Measurements from ENCODE around the gene TPGS2.

TPGS2 gene

DNA sequence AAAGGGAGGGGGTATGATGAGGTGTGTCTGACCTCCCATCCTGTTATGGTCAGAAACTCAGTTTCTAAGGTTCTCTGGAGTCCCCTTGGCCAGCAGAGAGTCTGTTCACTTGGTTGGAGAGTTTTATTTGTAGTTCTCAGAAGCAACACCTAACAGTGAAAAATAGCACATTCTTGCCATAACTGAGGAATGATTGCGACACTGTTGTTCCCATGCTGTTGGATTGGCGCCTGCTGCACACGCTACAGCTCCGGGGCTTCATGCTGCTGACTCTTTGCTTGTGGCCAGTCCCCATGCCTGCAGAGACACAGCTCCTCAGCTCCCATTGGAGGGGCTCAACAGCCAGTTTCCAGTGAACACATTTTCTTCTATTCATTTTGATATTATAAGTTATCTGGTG lies 42.1 kb downstream of the TPGS2 start:
- H3K27ac ChIP-seq (ENCODE audit: low read depth in 2 of 2, low read length in 2 of 2), result no peak overlapping the region
- H3K4me3 ChIP-seq (ENCODE audit: low read length in 2 of 2), result no peak overlapping the region

GRCh38 chr18:36783792-36784191 lies 45.0 kb downstream of the TPGS2 start:
- H3K4me1 ChIP-seq (ENCODE audit: control insufficient read depth in 2 of 2, insufficient read depth in 2 of 2, low read length in 2 of 2), result no peaks in the 10 kb centered on the region
- H3K4me3 ChIP-seq (ENCODE audit: low read length in 2 of 2), result no peak overlapping the region
- no peak overlapping the region for H3K27ac ChIP-seq (ENCODE audit: low read depth in 2 of 2, low read length in 2 of 2)
- peaks cover 2 to 7% of the 10 kb centered on the region in 2 donors for H3K36me3 ChIP-seq (ENCODE audit: control insufficient read depth in 2 of 2, insufficient read depth in 2 of 2, low read length in 2 of 2)
- no peaks in the 10 kb centered on the region for H3K9me3 ChIP-seq (ENCODE audit: control insufficient read depth in 2 of 2, low read length in 2 of 2)
- no peak overlapping the region for H3K9ac ChIP-seq (ENCODE audit: low read depth in 1 of 2, low read length in 2 of 2)
- H3K27me3 ChIP-seq (ENCODE audit: control insufficient read depth in 2 of 2, insufficient read depth in 2 of 2, low read length in 2 of 2), result no peaks in the 10 kb centered on the region

More for the DNA sequence above, 42.1 kb downstream of the TPGS2 start:
- Histone ChIP-seq H3K36me3 (ENCODE audit: control insufficient read depth in 2 of 2, insufficient read depth in 2 of 2, low read length in 2 of 2) (peaks cover 7 to 15% of the 10 kb centered on the region in 2 donors), H3K27me3 (ENCODE audit: control insufficient read depth in 2 of 2, insufficient read depth in 2 of 2, low read length in 2 of 2) (no peaks in the 10 kb centered on the region), H3K4me1 (ENCODE audit: control insufficient read depth in 2 of 2, insufficient read depth in 2 of 2, low read length in 2 of 2) (no peaks in the 10 kb centered on the region), H3K9ac (ENCODE audit: low read depth in 1 of 2, low read length in 2 of 2) (no peak overlapping the region), H3K9me3 (ENCODE audit: control insufficient read depth in 2 of 2, low read length in 2 of 2) (no peaks in the 10 kb centered on the region)

GRCh38 chr18:36782710-36783109 lies 46.1 kb downstream of the TPGS2 start:
- Histone ChIP-seq H3K4me1 (ENCODE audit: control insufficient read depth in 2 of 2, insufficient read depth in 2 of 2, low read length in 2 of 2) (no peaks in the 10 kb centered on the region), H3K36me3 (ENCODE audit: control insufficient read depth in 2 of 2, insufficient read depth in 2 of 2, low read length in 2 of 2) (peaks cover 2 to 7% of the 10 kb centered on the region in 2 donors), H3K4me3 (ENCODE audit: low read length in 2 of 2) (no peak overlapping the region), H3K9me3 (ENCODE audit: control insufficient read depth in 2 of 2, low read length in 2 of 2) (no peaks in the 10 kb centered on the region), H3K27me3 (ENCODE audit: control insufficient read depth in 2 of 2, insufficient read depth in 2 of 2, low read length in 2 of 2) (no peaks in the 10 kb centered on the region), H3K27ac (ENCODE audit: low read depth in 2 of 2, low read length in 2 of 2) (no peak overlapping the region), H3K9ac (ENCODE audit: low read depth in 1 of 2, low read length in 2 of 2) (no peak overlapping the region)

- Histone ChIP-seq H3K4me3 (ENCODE audit: low read length in 2 of 2) (no peak overlapping the region), H3K4me1 (ENCODE audit: control insufficient read depth in 2 of 2, insufficient read depth in 2 of 2, low read length in 2 of 2) (no peaks in the 10 kb centered on the region), H3K36me3 (ENCODE audit: control insufficient read depth in 2 of 2, insufficient read depth in 2 of 2, low read length in 2 of 2) (peaks cover 2 to 7% of the 10 kb centered on the region in 2 donors), H3K9me3 (ENCODE audit: control insufficient read depth in 2 of 2, low read length in 2 of 2) (no peaks in the 10 kb centered on the region), H3K27me3 (ENCODE audit: control insufficient read depth in 2 of 2, insufficient read depth in 2 of 2, low read length in 2 of 2) (no peaks in the 10 kb centered on the region), H3K9ac (ENCODE audit: low read depth in 1 of 2, low read length in 2 of 2) (no peak overlapping the region), H3K27ac (ENCODE audit: low read depth in 2 of 2, low read length in 2 of 2) (no peak overlapping the region)
Measured at GRCh38 chr18:36780748-36781147, 48.1 kb downstream of the TPGS2 start.

GRCh38 chr18:36777566-36777965 lies 51.2 kb downstream of the TPGS2 start:
- Histone ChIP-seq H3K27me3 (ENCODE audit: control insufficient read depth in 2 of 2, insufficient read depth in 2 of 2, low read length in 2 of 2) (no peaks in the 10 kb centered on the region), H3K4me1 (ENCODE audit: control insufficient read depth in 2 of 2, insufficient read depth in 2 of 2, low read length in 2 of 2) (no peaks in the 10 kb centered on the region), H3K4me3 (ENCODE audit: low read length in 2 of 2) (no peak overlapping the region), H3K27ac (ENCODE audit: low read depth in 2 of 2, low read length in 2 of 2) (no peak overlapping the region), H3K9me3 (ENCODE audit: control insufficient read depth in 2 of 2, low read length in 2 of 2) (no peaks in the 10 kb centered on the region), H3K36me3 (ENCODE audit: control insufficient read depth in 2 of 2, insufficient read depth in 2 of 2, low read length in 2 of 2) (peaks cover 2 to 7% of the 10 kb centered on the region in 2 donors), H3K9ac (ENCODE audit: low read depth in 1 of 2, low read length in 2 of 2) (no peak overlapping the region)

- Histone ChIP-seq H3K9ac (ENCODE audit: low read depth in 1 of 2, low read length in 2 of 2) (no peak overlapping the region), H3K9me3 (ENCODE audit: control insufficient read depth in 2 of 2, low read length in 2 of 2) (no peaks in the 10 kb centered on the region), H3K4me1 (ENCODE audit: control insufficient read depth in 2 of 2, insufficient read depth in 2 of 2, low read length in 2 of 2) (no peaks in the 10 kb centered on the region), H3K4me3 (ENCODE audit: low read length in 2 of 2) (no peak overlapping the region), H3K27me3 (ENCODE audit: control insufficient read depth in 2 of 2, insufficient read depth in 2 of 2, low read length in 2 of 2) (no peaks in the 10 kb centered on the region), H3K27ac (ENCODE audit: low read depth in 2 of 2, low read length in 2 of 2) (no peak overlapping the region), H3K36me3 (ENCODE audit: control insufficient read depth in 2 of 2, insufficient read depth in 2 of 2, low read length in 2 of 2) (peaks cover 0 to 7% of the 10 kb centered on the region in 2 donors)
Measured at GRCh38 chr18:36776650-36777049, 52.2 kb downstream of the TPGS2 start.

GRCh38 chr18:36775396-36775795 lies 53.4 kb downstream of the TPGS2 start:
- no peaks in the 10 kb centered on the region for H3K27me3 ChIP-seq (ENCODE audit: control insufficient read depth in 2 of 2, insufficient read depth in 2 of 2, low read length in 2 of 2)
- H3K27ac ChIP-seq (ENCODE audit: low read depth in 2 of 2, low read length in 2 of 2), result no peak overlapping the region
- H3K4me1 ChIP-seq (ENCODE audit: control insufficient read depth in 2 of 2, insufficient read depth in 2 of 2, low read length in 2 of 2), result no peaks in the 10 kb centered on the region
- H3K36me3 ChIP-seq (ENCODE audit: control insufficient read depth in 2 of 2, insufficient read depth in 2 of 2, low read length in 2 of 2), result peaks cover 0 to 6% of the 10 kb centered on the region in 2 donors
- no peak overlapping the region for H3K9ac ChIP-seq (ENCODE audit: low read depth in 1 of 2, low read length in 2 of 2)
- H3K9me3 ChIP-seq (ENCODE audit: control insufficient read depth in 2 of 2, low read length in 2 of 2), result no peaks in the 10 kb centered on the region
- H3K4me3 ChIP-seq (ENCODE audit: low read length in 2 of 2), result no peak overlapping the region

DNA sequence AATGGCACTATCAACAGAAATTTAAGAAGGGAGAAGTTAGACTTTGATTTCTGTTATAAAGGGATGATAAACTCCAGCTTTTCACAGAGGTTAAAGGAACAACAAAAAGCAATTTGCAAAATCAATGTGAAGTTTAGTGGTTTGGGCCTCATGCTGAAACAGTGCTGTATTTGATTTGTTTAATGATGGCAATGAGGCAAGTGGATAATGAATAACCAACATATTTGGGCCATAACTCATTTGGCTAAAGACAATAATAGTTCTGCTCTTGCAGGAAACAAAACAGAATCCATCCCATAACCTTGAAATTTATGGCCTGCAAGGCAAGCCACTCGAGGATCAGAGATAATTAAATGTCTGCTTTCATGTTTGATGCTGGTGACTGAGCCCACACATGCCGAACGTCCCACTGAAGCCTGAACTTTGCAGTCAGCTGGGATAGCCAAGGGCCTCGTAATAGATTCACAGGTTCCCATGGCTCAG lies 56.5 kb downstream of the TPGS2 start:
- Histone ChIP-seq H3K4me3 (ENCODE audit: low read length in 2 of 2) (no peak overlapping the region), H3K27ac (ENCODE audit: low read depth in 2 of 2, low read length in 2 of 2) (no peak overlapping the region), H3K9me3 (ENCODE audit: control insufficient read depth in 2 of 2, low read length in 2 of 2) (no peaks in the 10 kb centered on the region), H3K27me3 (ENCODE audit: control insufficient read depth in 2 of 2, insufficient read depth in 2 of 2, low read length in 2 of 2) (no peaks in the 10 kb centered on the region), H3K9ac (ENCODE audit: low read depth in 1 of 2, low read length in 2 of 2) (no peak overlapping the region), H3K36me3 (ENCODE audit: control insufficient read depth in 2 of 2, insufficient read depth in 2 of 2, low read length in 2 of 2) (no peaks in the 10 kb centered on the region), H3K4me1 (ENCODE audit: control insufficient read depth in 2 of 2, insufficient read depth in 2 of 2, low read length in 2 of 2) (no peaks in the 10 kb centered on the region)

- Histone ChIP-seq H3K27ac (ENCODE audit: low read depth in 2 of 2, low read length in 2 of 2) (no peak overlapping the region), H3K9ac (ENCODE audit: low read depth in 1 of 2, low read length in 2 of 2) (no peak overlapping the region), H3K4me3 (ENCODE audit: low read length in 2 of 2) (no peak overlapping the region), H3K27me3 (ENCODE audit: control insufficient read depth in 2 of 2, insufficient read depth in 2 of 2, low read length in 2 of 2) (no peaks in the 10 kb centered on the region), H3K9me3 (ENCODE audit: control insufficient read depth in 2 of 2, low read length in 2 of 2) (no peaks in the 10 kb centered on the region), H3K36me3 (ENCODE audit: control insufficient read depth in 2 of 2, insufficient read depth in 2 of 2, low read length in 2 of 2) (no peaks in the 10 kb centered on the region), H3K4me1 (ENCODE audit: control insufficient read depth in 2 of 2, insufficient read depth in 2 of 2, low read length in 2 of 2) (no peaks in the 10 kb centered on the region)
Measured at GRCh38 chr18:36771245-36771644, 57.6 kb downstream of the TPGS2 start.

DNA sequence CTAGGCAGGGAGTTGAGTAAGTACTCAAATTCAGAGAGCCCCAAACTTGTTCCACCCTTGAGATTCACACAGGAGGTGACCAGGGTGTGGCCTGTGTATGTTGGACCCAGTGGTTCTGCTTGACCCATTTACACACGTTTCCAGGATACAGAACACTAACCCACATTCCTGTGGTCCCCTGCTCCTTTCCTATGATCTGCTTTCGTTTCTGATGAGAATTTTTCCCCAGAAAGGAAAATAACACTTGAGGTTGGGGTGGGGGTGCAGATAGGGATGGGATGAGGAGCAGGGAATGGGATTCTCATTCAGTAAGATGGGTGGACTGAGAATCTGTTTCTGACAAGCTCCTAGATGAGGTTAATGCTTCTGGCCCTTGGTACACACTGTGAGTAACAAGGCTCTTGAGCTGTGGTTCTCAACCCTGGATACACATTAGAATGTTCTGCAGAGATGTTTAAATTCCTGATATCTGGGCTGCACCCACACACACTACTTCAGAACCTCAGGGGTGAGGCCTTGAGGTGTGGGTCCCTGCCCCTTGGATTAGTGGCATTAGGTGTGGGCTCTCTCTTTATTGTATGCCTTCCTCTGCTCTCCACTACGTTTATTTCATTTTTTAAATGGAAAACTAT lies 58.4 kb downstream of the TPGS2 start:
- H3K27ac ChIP-seq (ENCODE audit: low read depth in 2 of 2, low read length in 2 of 2), result no peak overlapping the region
- H3K9ac ChIP-seq (ENCODE audit: low read depth in 1 of 2, low read length in 2 of 2), result no peak overlapping the region
- H3K27me3 ChIP-seq (ENCODE audit: control insufficient read depth in 2 of 2, insufficient read depth in 2 of 2, low read length in 2 of 2), result no peaks in the 10 kb centered on the region
- no peaks in the 10 kb centered on the region for H3K4me1 ChIP-seq (ENCODE audit: control insufficient read depth in 2 of 2, insufficient read depth in 2 of 2, low read length in 2 of 2)
- H3K36me3 ChIP-seq (ENCODE audit: control insufficient read depth in 2 of 2, insufficient read depth in 2 of 2, low read length in 2 of 2), result no peaks in the 10 kb centered on the region
- no peak overlapping the region for H3K4me3 ChIP-seq (ENCODE audit: low read length in 2 of 2)
- H3K9me3 ChIP-seq (ENCODE audit: control insufficient read depth in 2 of 2, low read length in 2 of 2), result no peaks in the 10 kb centered on the region

All from mucosa of rectum (tissue), 2 donors.